GM21737 (cell line): ENCODE data around the gene WDR36.

Experiments used
- ATAC-seq: cut with Tn5 transposase; IDR thresholded peaks from one replicate; pipeline ENCODE4 v1.9.1; 2021; ENCODE audit warnings: mild to moderate bottlenecking, moderate library complexity; ENCODE audit not compliant: unreplicated experiment

The WDR36 gene

DNA sequence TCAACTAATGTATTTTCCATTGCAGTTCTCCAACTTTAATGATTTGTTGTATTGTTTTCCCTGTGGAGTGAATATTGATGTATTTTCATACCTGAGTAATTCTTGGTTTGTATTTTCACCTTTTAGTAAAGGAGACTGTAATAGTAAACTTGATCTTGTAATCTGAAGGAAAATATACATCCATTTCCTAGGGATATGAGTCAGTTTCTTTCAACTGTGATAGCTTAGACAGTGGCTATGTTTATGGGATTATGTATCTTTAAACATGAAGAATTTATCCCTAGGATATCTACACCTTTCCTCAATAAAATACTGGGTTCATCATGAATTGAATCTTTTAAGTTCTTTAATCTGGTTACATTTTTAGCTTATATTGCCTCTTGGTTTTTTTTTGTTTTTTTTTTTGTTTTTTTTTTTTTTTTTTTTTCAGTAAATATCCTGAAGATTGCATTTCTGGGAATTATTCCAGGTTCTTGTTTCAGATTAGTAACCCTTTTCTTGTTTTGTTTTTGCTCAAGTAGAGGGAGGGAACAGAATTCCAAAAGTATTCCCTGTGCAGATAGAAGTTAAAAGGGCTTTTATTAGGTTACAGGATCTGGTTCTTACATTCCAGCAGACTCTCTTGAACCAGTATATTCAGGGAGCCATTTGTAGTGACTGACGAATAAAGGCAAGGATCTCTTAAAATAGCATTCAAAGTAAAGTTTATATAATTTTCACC, 7.1 kb downstream of the WDR36 start:
- ATAC-seq, result no peak

DNA sequence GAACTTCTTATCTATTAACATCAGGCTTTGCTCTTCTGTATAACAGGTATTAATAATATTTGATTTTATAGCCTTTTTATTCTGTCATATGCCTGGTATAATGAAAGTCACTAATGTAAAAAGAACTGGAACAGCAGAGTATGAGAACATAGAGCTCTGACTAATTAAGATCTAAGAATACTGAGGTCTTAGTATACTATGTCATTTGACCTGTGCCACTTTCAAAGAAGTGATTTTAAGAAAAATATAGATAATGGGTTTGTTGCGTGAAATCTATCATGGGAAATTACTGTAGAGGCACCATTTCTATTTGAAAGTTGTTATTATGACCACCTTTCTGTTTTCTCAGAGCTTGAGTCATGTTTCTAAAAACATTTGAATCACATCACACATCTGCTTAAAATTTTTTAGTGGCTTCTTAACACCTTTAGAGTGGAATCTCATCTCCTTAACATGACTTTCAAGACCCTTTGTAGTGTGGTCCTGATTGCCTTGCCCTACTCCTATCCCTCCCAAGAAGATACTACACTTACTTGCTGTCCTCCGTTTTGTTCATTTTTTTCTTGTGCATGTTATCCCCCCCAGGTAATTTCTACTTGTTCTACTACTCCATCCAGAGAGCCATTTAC, 14.3 kb downstream of the WDR36 start:
- no peak for ATAC-seq

DNA sequence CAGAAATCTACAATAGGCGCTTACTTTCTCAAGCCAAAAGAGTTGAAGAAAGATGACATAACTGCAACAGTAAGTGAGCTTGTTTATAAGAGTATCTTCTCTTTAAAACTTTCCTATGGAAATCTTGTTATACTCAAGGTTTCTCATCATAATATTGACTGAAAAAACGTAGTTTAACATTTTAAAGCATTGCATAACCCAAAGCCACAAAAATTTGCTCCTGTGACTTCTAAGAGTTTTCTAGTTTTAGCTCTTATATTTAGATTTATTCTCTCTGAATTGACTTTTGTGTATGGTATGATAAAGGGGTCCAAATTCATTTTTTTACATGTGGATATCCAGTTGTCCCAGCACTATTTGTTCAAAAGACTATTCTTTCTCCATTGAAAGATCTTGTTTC, 15.2 kb downstream of the WDR36 start:
- no peak for ATAC-seq

DNA sequence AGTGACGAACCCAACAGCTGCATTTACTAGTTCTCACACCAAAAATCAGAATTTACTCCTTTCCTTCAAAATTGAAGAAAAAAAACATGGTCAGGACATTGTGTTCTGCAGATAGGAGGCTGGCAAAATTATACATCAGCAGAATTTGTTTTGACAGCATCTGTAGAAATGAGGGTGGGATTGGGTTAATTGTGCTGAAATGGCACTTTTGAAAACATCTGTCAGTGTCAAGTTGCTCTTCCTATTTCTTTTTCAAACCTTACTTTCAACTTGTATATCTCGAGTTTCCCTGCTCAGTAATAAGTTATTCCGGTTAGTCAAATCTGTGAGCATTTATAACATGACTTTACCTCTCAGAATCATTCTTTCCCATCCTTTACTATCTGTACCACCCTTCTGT, 19.8 kb downstream of the WDR36 start:
- ATAC-seq, result no peak

DNA sequence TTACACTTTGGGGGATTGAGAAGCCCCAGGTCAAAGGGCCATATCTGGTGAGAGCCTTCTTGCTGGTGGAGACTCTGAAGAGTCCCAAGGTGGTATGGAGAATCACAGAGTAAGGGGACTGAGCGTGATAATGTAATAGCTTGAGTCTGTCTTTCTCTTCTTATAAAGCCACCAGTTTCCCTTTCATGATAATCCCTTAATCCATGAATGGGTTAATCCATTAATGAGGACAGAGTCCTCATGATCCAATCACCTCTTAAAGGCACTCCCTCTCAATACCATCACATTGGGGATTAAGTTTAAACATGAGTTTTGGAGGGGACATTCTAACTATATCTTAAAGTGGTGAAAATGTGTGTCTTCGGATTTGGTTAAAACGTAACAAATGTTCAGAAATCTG, 21.5 kb downstream of the WDR36 start:
- ATAC-seq, result no peak

DNA sequence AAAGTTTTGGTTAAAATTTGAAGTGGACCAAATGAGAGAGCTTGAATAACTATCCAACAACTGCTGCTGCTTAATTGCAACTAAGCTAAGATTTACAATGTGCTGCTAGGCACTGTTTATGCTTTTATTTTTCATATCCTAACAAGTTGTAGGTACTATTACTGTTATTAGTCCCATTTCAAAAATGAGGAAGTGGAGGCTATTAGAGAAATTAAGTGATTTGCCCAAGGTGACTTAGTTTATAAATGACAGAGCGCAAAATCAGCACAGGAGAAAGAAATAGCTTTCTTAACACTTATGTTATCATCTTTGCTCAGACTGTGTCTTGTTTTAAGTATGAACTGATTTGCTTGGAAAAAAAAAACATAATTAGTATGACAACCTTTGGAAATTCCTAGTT, 23.1 kb downstream of the WDR36 start:
- no peak for ATAC-seq

DNA sequence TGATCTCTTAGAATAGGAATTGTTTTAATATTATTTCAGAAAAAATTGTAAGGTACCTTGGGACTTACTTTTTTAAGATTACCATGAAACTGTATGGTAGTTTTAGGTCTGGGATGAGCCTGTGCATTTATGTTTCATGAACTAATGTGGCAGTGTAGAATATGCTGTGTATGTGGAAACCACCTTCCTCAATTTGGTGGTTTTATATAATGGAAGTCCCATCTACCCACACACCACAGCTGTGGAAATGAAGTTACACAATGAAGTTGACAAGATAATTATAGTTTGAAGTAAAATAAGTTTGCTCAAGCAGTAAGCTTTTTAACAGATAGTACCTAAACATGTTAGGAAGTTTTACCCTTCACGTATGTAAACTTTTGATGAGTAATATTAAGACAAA, 24.4 kb downstream of the WDR36 start:
- no peak for ATAC-seq

DNA sequence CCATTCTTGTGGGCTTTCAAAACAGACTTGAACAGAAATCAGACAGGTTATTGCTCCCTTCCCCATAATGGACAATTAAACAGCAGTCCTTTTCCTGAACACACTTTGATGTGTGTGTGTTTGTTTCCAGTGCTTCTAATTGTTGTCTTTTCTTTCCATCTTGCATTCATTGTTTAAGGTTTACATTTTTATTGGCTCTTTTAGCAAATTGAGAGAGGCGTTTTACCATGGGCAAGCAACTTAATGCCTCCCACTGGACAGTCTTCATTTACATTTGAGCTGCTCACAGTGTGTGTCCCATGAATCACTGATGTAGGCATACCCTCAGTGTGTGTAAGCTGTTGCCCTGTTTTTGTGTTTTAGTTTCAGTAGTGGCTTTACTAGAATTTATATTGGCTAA, 25.0 kb downstream of the WDR36 start:
- no peak for ATAC-seq

DNA sequence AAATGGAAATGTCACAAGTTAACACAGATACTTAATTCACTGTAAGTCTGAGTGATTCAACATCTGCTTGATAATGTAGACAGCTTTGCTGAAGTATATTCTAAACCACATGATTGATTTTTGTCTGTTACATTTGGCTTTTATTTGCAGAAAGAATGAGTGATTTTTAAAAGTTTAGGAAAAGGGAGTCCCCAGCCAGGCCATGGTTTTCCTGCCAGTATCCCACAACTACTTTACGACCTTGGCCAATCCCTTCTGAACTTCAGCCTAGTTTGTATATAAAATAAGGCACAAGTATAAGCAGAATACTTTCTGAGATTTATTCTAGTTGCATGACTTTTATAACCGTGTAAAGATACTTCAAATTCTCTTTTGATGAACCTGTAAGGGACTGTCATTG, 27.1 kb downstream of the WDR36 start:
- no peak for ATAC-seq

DNA sequence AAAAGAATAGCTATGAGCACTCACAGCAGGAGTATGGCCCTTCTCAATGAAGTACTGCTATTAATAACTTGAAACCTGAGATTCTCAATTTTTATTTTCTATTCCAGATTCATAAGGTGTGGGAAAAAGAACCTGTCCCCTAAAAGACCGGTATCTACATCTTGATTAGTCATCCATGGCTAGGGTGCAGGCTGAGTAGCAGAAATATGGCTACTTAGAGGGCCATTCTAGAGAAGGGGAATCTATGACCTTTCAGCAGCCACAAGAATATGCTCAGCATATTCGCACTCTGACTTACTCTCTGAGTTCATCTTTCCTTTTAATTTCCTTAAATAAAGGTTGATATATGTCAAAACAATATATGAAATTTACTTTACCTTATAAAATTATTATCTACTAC, 27.7 kb downstream of the WDR36 start:
- no peak for ATAC-seq

DNA sequence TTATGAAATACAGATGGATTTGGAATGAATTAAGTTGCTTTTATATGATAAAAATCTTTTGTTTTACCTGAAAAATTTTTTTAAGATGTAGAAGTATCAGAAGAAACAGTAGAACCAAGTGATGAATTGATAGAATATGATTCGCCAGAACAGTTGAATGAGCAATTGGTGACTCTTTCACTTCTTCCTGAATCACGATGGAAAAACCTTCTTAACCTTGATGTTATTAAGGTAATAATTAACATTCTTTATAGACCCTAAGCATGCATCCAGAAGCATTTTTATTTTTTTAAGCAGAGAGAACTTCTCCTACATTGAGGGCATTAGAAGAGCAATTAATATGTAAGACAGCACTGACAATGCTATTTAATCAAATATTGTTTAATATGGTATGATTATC, 28.8 kb downstream of the WDR36 start:
- ATAC-seq, result no peak

DNA sequence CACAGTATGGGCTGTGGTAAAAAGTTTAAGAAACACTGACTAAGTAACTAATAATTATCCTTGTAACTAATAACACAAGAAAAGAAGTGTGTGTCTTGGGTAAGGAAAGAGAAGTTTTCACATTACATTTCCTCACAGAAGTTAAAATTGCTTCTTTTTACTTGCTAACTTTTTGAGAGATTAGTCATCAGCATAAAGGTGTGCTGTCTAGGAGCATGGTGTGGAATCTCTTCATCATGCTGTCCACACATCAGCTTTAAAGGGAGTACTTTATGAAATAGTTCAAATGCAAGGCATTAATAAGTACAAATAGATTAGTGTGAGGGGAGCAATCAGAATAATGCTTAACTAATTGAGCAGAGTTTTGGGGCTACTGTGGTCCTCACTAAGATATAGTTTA, 29.8 kb downstream of the WDR36 start:
- no peak for ATAC-seq

DNA sequence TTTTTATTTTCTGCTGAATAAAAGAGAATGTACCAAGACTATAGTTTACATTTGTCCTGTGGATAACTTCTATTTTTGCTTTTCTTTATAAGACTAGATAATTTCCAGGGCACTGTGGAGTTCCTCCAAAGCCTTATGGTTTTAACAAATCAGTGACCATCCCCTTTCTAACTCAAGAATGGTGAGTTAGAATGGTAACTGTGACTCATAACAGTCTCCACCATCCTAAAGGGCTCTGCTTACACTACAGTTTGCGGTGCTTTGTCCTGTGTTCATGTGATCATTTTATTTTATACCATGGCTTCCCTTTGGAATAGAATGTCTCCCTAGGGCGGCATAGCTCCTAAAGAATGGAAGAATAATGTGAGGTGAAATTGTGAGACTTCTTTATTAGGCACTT, 30.2 kb downstream of the WDR36 start:
- ATAC-seq, result no peak

DNA sequence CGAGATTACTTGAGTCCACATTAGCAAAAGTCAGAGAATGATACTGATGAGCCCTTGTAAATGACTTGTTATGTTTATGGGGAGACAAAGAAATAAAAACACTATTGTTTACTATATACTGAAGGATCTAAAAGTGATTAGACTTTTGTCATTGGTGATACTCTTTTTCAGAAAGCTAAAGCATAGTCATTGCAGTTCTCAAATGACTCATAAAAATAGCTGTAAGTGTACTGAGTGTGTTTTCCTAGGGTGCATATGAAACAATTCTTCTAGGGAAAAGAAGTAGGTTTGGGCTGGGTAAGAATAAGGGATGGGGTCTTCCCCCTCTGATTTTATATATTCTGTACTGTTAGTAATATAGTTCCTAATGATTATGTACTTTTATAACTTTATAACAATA, 32.6 kb downstream of the WDR36 start:
- ATAC-seq, result no peak

DNA sequence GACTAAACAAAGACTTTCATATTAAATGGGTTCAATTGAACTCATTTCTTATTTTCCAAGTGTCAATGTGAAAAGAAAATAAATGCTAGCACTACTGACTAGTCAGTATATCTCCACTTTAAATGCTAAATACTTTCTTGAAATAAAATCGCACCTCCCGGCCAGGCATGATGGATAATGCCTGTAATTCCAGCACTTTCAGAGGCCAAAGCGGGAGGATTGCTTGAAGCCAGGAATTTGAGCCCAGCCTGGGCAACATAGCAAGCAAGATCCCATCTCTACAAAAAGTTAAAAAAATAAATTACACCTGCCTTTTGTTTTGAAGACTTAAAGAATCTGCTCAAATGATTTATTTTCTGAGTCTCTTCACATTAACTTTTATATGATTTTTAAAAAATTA, 34.7 kb downstream of the WDR36 start:
- ATAC-seq, result no peak

DNA sequence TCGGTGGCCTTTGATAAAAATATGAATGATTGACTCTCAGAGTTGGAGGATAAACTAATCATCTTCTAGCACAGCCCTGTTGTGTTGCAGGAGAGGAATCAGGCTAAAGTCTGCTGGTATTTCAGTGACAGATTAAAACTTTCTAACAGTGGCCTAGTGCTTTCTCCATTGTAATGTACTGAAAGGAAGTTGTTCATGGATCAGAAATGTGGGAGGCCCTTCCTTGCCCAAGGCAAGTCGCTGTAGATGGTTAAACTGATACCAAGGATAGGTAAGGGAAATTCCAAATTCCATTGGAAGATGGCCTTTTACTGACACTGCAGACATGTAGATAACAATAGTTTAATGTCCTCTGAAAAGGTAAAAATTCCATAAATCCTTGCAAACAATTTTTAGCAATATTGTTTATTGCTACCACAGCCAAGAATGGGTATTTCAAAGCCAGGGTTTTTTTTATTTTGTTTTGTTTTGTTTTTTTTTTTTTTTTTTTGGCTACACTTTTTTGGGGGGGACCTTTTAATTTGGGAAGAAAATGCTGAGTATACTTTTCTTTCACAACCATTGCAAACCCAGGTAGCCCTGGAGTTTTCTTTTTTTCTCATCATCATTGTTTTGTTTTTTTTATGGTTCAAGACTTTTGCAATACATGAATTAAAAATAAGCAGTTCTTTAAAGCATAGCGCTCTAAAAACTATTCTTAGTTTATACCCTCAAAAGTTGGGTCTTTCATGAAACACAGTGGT, 35.5 kb downstream of the WDR36 start:
- ATAC-seq, result no peak

DNA sequence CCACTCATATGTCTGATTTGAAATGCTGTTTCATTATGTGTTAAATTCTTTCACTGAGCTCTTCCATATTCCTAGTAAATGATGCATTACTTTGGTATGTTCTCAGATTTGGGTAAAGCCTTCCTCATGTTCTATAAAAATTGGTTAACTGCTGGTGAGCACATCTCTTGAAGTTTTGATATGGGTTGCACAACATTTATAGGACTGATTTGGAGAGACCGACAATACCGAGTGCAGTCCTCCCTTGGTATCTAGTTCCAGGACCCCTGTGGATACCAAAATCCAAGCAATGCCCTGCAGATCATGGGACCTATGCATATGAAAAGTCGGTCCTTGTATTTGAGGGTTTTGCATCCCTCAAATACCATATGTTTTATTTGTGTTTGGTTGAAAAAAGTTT, 37.8 kb downstream of the WDR36 start:
- ATAC-seq, result no peak

DNA sequence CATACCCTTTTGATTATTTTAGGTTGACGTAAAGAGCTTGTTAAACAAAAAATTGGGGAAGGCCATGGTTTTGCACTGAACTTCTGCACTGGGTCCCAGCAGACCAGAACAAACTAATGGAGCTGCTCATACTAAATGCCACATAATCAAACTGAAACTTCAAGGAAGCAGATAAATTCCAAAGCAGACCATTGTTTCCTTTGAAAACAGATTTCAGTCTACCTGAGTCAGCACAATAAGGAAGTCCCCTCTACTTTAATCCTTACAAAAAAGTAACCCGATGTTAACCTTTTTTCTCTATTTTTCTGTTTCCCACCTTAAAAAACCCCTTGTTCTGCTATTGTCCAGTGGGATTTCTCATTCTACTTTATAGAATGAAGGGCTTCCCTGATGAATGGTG, 39.2 kb downstream of the WDR36 start:
- no peak for ATAC-seq

DNA sequence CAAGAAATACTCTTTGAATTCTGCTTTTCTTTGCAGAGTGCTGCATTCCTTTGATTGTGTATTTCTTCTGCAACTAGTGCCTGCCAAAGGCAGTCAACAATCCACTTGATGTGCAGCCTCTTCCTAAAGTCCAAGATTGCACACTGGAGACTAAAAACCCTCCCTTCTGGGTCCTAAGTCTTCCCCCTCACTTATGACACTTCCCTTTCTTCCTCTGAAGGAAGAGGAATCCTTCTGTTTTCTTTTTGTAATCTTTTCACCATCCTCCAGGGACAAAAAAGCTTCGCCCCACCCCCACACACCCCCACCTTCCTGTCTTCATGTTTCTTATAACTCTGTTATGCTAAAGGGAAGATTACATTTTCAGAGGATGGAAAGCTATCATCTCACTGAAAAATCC, 39.9 kb downstream of the WDR36 start:
- no peak for ATAC-seq

DNA sequence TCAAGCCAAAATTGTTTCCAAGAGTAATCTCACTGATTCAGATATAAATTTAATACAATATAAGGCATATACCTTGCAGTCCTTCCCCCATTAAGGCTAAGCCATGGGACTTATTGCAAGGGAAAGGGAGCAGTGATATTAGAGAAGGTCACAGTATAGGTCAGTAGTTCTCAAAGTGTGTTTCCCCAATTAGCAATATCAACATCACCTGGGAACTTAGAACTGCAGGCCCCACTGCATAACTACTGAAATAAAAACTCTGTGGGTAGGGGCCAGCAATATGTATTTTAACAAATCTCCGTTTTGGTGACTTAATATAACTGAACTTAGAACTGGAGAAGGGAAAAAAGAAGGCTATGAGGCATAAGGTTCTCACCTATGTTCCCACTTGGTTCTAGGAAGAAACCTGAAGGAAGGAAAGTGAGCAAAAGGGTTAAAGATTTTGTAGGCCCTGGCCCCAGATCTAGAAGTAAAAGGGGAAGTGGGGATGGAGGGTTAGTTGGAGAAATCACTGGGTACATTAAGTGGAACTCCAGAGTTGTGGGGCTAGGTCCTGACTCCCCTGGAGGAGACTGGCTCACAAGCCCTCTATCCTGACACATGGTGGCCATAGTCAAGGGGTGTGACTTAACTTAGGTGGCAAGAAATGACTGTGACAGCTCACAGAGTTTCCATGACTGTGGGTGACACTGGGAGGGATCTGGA, 40.7 kb downstream of the WDR36 start:
- no peak for ATAC-seq

DNA sequence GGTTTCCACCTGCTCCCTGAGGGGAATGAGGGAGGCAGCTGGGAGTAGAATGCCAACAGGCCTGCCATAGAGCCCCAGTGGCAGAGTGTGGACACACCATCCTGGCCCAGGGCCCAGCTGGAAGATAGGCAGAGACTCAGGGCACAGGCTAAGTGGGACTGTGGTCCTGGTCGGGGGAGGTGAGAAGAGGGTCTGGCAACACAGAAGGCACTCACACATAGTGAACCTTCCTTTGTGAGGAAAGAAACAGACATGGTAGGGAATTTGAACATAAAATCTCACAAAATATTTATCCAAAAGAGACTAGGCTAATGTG, 41.2 kb downstream of the WDR36 start:
- ATAC-seq, result no peak

DNA sequence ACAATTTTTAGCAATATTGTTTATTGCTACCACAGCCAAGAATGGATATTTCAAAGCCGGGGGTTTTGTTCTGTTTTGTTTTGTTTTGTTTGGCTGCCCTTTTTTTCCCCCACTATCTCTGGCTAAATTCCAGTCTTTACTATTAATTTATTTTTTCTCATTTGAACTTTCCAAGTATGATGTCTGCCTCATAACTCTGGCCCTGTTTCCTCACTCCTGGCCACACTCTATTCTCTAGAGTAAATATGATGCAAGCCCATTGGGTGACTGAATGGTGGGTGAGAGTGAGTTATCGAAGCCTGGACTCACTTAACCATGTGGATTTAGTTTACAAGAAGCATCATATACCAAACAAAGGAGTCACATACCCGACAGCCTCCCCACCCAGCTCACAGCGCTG, 41.9 kb downstream of the WDR36 start:
- ATAC-seq, result no peak
